SK-N-SH (cell line): ENCODE results near the gene HMGCL. TPM values are rescaled to one million over a fixed set of nuclear protein-coding genes. Genes with fewer than 3 reads are reported as not detected.

Experiments used
- CTCF ChIA-PET: fragments of 300-600, 350-600 bp; formaldehyde crosslinking; extraction: SDS; loops from one replicate; lab custom pipeline; 2021; lab: Yijun Ruan, JAX
- POLR2A ChIA-PET: fragments of 350-600 bp; sonication (Branson Sonifier 250); formaldehyde crosslinking; extraction: SDS; loops from one replicate; lab custom pipeline; 2020; ENCODE audit warnings: antibody characterized with exemption, inconsistent platforms; lab: Yijun Ruan, JAX
- DNase-seq: peaks from one replicate; pipeline ENCODE4 v3.0.0; 2012
- H2AFZ ChIP-seq: fragments of 200-600 bp; sonication (generic); 2 replicates; pipeline ENCODE4 v1.8.1; 2016; ENCODE audit warnings: antibody characterized with exemption, mild to moderate bottlenecking, low read depth
- H3F3A ChIP-seq: fragments of 200-600 bp; sonication (generic); replicated peaks from 2 replicates; pipeline ENCODE3; 2016; ENCODE audit warnings: antibody characterized with exemption, mild to moderate bottlenecking; ENCODE audit not compliant: insufficient read depth
- H3K27ac ChIP-seq, 2 experiments: fragments of 200-500 bp in 1 of 2; fragments of 200-600 bp in 1 of 2; sonication (Bioruptor generic) in 1 of 2; sonication (generic), shearing (Covaris generic) in 1 of 2; 2 replicates each; pipeline versions ENCODE4 v1.5.1 to v1.6.1; 2014 to 2016; ENCODE audit warnings: low read depth in 2 of 2, inconsistent platforms in 1 of 2, low read length in 1 of 2, mild to moderate bottlenecking in 1 of 2, mixed read lengths in 1 of 2
- H3K27me3 ChIP-seq: fragments of 200-600 bp; sonication (generic), shearing (Covaris generic); 2 replicates; pipeline ENCODE4 v1.6.1; 2016; ENCODE audit warnings: mixed run types; ENCODE audit not compliant: insufficient read depth
- H3K36me3 ChIP-seq, 2 experiments: fragments of 200-500 bp in 1 of 2; fragments of 200-600 bp in 1 of 2; sonication (Bioruptor generic) in 1 of 2; sonication (generic) in 1 of 2; replicated peaks in 1 of 2; 2 replicates each; pipeline versions ENCODE3 to v1.5.1; 2014 to 2016; ENCODE audit warnings: low read length in 1 of 2, mild to moderate bottlenecking in 1 of 2; ENCODE audit not compliant: insufficient read depth in 2 of 2, control insufficient read depth in 1 of 2
- H3K4me1 ChIP-seq, 2 experiments: fragments of 200-500 bp in 1 of 2; fragments of 200-600 bp in 1 of 2; sonication (Bioruptor generic) in 1 of 2; sonication (generic), shearing (Covaris generic) in 1 of 2; 2 replicates each; pipeline versions ENCODE4 v1.5.1 to v1.6.1; 2014 to 2016; ENCODE audit warnings: low read depth in 1 of 2, low read length in 1 of 2, mixed run types in 1 of 2; ENCODE audit not compliant: insufficient read depth in 2 of 2, control insufficient read depth in 1 of 2
- H3K4me2 ChIP-seq: fragments of 200-600 bp; sonication (generic), shearing (Covaris generic); 2 replicates; pipeline ENCODE4 v1.6.1; 2017; ENCODE audit warnings: mixed run types
- H3K4me3 ChIP-seq, 2 experiments: fragments of 200-500 bp in 1 of 2; fragments of 200-600 bp in 1 of 2; sonication (Bioruptor generic) in 1 of 2; sonication (generic), shearing (Covaris generic) in 1 of 2; 2 replicates each; pipeline versions ENCODE4 v1.5.1 to v1.8.1; 2014 to 2016; ENCODE audit warnings: low read depth in 2 of 2, inconsistent platforms in 1 of 2, low read length in 1 of 2, mild to moderate bottlenecking in 1 of 2, mixed read lengths in 1 of 2, moderate library complexity in 1 of 2
- H3K79me2 ChIP-seq: fragments of 200-600 bp; sonication (generic); 2 replicates; pipeline ENCODE4 v1.8.1; 2017; ENCODE audit warnings: mild to moderate bottlenecking; ENCODE audit not compliant: insufficient read depth
- H3K9ac ChIP-seq: fragments of 200-600 bp; sonication (generic); 2 replicates; pipeline ENCODE4 v1.6.1; 2017; ENCODE audit warnings: mixed run types
- H3K9me2 ChIP-seq: fragments of 200-600 bp; sonication (generic); 2 replicates; pipeline ENCODE4 v1.6.1; 2017; ENCODE audit warnings: mixed run types
- H3K9me3 ChIP-seq: fragments of 200-600 bp; sonication (generic); 2 replicates; pipeline ENCODE4 v1.6.1; 2017; ENCODE audit warnings: mixed run types, mild to moderate bottlenecking, moderate library complexity
- H4K20me1 ChIP-seq: fragments of 200-600 bp; sonication (generic); 2 replicates; pipeline ENCODE4 v1.6.1; 2017; ENCODE audit warnings: mild to moderate bottlenecking, mixed run types; ENCODE audit not compliant: insufficient read depth
- CHD2 ChIP-seq: fragments of 150-350 bp; IDR thresholded peaks from 2 replicates; pipeline ENCODE4 v1.6.1; 2018; ENCODE audit warnings: low read length; ENCODE audit not compliant: partially characterized antibody
- ELF1 ChIP-seq: IDR thresholded peaks from 2 replicates; pipeline ENCODE4 v1.4.0; 2012
- NRF1 ChIP-seq: IDR thresholded peaks from 2 replicates; pipeline ENCODE4 v1.6.1; 2012; ENCODE audit warnings: low read depth, mild to moderate bottlenecking, low read length
- POLR2AphosphoS5 ChIP-seq: IDR thresholded peaks from 2 replicates; pipeline ENCODE4 v1.6.1; 2012; ENCODE audit warnings: low read depth, low read length
- RXRA ChIP-seq: IDR thresholded peaks from 2 replicates; pipeline ENCODE4 v1.4.0; 2012; ENCODE audit warnings: low read depth, mild to moderate bottlenecking, borderline replicate concordance
- SIN3A ChIP-seq: IDR thresholded peaks from 2 replicates; pipeline ENCODE4 v1.6.1; 2012; ENCODE audit warnings: low read depth, mild to moderate bottlenecking, low read length, moderate library complexity, borderline replicate concordance
- USF1 ChIP-seq: IDR thresholded peaks from 2 replicates; pipeline ENCODE4 v1.4.0; 2012; ENCODE audit warnings: low read depth, borderline replicate concordance
- ZBTB33 ChIP-seq: IDR thresholded peaks from 2 replicates; pipeline ENCODE4 v1.4.0; 2012; ENCODE audit warnings: low read depth, borderline replicate concordance
- WGBS: methylation state at CpG from one replicate; pipeline ENCODE4 v1.1.6; 2017; ENCODE audit warnings: low lambda C conversion rate; 5-methylcytosine and 5-hydroxymethylcytosine counted together
- polyA plus RNA-seq, 3 experiments: library from polyadenylated mRNA; depleted of rRNA; stranded (reverse); fragments of >200 nt; gene quantifications; 2 replicates each; pipeline ENCODE4 v1.2.3, GENCODE V29; 2012
- TF ChIP-seq, protein P1 (sequence below): fragments of 200-600 bp; sonication (generic); IDR thresholded peaks from 2 replicates; pipeline ENCODE4 v1.6.1; 2017; ENCODE audit warnings: antibody characterized with exemption, mild to moderate bottlenecking, moderate library complexity

Gene HMGCL
- polyA plus RNA-seq, 1 of the 3 experiments (the other 2 are of a cell fraction) = 28.2 TPM

DNA sequence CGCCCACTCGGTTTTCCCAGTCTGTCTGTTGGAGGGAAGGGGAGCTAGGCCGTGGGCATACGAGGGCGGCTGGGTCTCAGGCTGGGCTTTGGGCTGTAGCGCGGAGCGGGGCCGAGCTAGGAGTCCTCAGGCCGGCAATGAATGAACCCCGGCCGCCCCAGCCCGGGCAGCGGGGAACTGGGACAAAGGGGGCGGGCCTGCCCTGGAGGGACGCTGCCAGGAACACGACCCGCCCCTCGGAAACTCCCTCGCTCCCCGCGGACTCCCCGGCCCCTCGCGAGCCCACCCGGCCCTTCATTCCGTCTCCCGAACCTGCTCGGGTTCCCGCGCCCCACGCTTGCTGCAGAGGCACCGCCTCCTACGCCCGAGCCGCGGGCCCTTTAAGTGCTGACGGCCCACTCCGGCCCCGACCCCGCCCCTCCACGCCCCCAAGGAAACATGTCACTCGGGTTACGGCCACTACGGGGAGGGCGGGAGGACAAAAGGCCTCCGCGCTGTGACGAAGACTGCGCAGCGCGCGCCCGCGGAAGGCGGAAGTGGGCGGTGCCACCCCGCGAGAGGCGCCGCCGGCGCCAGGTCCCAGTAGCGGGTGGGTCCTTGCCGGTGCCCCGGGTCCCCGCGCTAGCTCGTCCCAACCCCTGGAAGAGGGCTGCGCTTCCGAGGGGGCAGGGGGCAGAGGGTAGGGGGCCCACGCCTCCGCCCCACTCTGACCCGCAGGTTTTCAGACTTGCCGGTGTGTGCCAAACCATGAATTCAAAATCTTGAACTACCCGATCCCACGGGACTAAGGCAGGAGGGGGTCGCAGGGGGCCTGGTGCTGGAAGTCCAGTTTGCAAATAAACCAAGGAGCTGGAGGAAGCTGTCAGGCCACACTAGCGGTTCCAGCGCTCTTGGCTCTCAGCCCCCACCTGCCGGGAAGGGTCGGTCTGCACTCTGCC, 24.6 kb downstream of the HMGCL start, which contains the start of gene GALE (continued):
- no peak for TF ChIP-seq RXRA
- TF ChIP-seq ZBTB33 = peak; percentile 70; the same call in 1 of the 2 replicates
- peak; percentile 47; the same call in 1 of the 2 replicates for TF ChIP-seq NRF1
- TF ChIP-seq SIN3A = peak; percentile 92; the same call in 1 of the 2 replicates
- TF ChIP-seq POLR2AphosphoS5 = peak; percentile 75; the same call in 1 of the 2 replicates

DNA sequence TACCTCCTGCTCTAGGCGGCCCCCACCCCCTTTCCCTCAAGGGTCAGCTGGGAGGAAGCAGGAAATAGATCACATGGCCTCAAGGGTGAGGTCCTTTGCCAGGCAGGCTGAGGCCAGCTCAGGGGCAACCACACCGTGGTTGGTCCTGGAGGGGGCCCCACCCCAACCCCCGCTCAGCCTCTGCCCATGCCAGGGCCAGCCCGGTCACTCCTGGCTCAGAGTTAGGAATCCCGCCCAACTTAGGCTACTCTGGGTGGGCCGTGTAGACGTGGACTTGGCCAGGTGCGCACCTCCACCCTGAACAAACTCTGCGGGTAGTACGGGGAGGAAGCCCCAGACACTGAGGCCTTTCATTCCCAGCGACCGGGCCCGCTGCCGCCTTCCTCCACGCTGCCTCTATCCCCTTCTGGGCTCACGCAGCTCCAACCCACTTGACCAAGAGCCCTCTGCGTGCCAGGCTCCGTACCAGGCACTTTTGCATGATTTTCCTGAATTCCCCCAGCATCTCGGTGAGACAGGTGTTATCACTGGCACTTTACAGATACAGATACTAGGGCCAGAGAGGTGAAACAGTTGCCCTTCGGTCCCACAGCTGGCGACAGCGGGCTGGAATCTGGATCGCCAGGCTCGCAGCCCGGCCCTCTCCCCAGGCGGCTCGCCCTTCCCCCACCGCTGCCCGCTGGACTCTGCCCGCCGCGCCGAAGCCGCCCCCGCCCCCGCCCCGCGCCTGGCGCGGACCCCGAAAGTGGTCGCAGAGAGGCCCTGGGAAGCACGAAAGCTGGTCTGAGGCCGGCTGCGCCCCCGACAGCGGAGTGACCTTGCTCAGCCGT, 25.4 kb downstream of the HMGCL start:
- Histone ChIP-seq H3K9ac (peak overlapping the region; percentile 72), H3K4me1 (peaks cover 5 to 30% of the 10 kb centered on the region in 2 experiments; a peak in 1 of 4 replicates), H3K4me2 (peak overlapping the region; percentile 100), H3K9me3 (no peaks in the 10 kb centered on the region), H3K27me3 (no peaks in the 10 kb centered on the region), H2AFZ (0 out of 2 replicates have a peak overlapping the region, but pooled peaks have one; percentile 98), H3K27ac (peak overlapping the region; percentile 73 to 85), H4K20me1 (no peaks in the 10 kb centered on the region), H3K79me2 (no peaks in the 10 kb centered on the region; the same call in 1 of the 2 replicates), H3K9me2 (no peaks in the 10 kb centered on the region), H3F3A (peaks cover 15% of the 10 kb centered on the region), H3K36me3 (peaks cover 5 to 30% of the 10 kb centered on the region in 2 experiments), H3K4me3 (peak overlapping the region; percentile 71 to 89)
- peak; percentile 82 for DNase-seq
- peak; percentile 78; the same call in 1 of the 2 replicates for TF ChIP-seq USF1
- TF ChIP-seq POLR2AphosphoS5 = 0 out of 2 replicates have a peak, but pooled peaks have one; percentile 25
- TF ChIP-seq, protein P1, sequence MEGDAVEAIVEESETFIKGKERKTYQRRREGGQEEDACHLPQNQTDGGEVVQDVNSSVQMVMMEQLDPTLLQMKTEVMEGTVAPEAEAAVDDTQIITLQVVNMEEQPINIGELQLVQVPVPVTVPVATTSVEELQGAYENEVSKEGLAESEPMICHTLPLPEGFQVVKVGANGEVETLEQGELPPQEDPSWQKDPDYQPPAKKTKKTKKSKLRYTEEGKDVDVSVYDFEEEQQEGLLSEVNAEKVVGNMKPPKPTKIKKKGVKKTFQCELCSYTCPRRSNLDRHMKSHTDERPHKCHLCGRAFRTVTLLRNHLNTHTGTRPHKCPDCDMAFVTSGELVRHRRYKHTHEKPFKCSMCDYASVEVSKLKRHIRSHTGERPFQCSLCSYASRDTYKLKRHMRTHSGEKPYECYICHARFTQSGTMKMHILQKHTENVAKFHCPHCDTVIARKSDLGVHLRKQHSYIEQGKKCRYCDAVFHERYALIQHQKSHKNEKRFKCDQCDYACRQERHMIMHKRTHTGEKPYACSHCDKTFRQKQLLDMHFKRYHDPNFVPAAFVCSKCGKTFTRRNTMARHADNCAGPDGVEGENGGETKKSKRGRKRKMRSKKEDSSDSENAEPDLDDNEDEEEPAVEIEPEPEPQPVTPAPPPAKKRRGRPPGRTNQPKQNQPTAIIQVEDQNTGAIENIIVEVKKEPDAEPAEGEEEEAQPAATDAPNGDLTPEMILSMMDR = no peak
- 0 out of 2 replicates have a peak, but pooled peaks have one; percentile 19 for TF ChIP-seq ELF1
- TF ChIP-seq CHD2 = peak; percentile 49
- POLR2A ChIA-PET = interaction anchor here (1.2 to 4.1 kb wide), 4 partner anchors 8 to 26 kb away, joined by 4 to 24 read pairs (median 12); partner anchors contain the start of genes HMGCL, LYPLA2 and PITHD1
- CTCF ChIA-PET = interaction anchor here (0.6 to 5.7 kb wide), 8 partner anchors 9 to 162 kb away, joined by 3 to 47 read pairs (median 4); partner anchors contain the start of genes FUCA1, LYPLA2 and RPL11
- WGBS = 7% methylated on average over 11 of the region's 48 CpGs
